H1 (cell line): ENCODE measurements around the gene POLR2L. TPM values are rescaled to one million over a fixed set of nuclear protein-coding genes. Genes with fewer than 3 reads are reported as not detected.
A peak's percentile ranks its signal among the peaks of the same experiment; 100 is the strongest.

Source experiments
- CTCF ChIA-PET: fragments of 300-600 bp; sonication (Branson Sonifier 250); formaldehyde crosslinking; loops from one replicate; lab custom pipeline; 2021; ENCODE audit not compliant: partially characterized antibody; lab: Charles Lee
- POLR2A ChIA-PET: fragments of 300-600 bp; sonication (Branson Sonifier 250); formaldehyde crosslinking; loops from one replicate; lab custom pipeline; 2021; ENCODE audit warnings: inconsistent platforms; ENCODE audit not compliant: partially characterized antibody; lab: Charles Lee
- DNase-seq, 2 experiments: peaks; one replicate each; pipeline versions ENCODE4 v3.0.0 to v3.0.0-alpha.2; 2010 to 2022; ENCODE audit warnings: low spot score in 2 of 2, low read depth in 1 of 2, mixed read lengths in 1 of 2
- FAIRE-seq: peaks from 2 replicates; lab custom pipeline; 2011; peaks lifted over from hg19 to GRCh38; lab: Jason Lieb, UNC
- H2AFZ ChIP-seq: 2 replicates; pipeline ENCODE4 v1.8.1; 2012; ENCODE audit warnings: low read length, inconsistent platforms
- H2AK5ac ChIP-seq: 2 replicates; pipeline ENCODE4 v1.6.1; 2013; ENCODE audit warnings: low read depth, low read length
- H2BK120ac ChIP-seq: replicated peaks from 2 replicates; pipeline ENCODE3; 2013; ENCODE audit warnings: low read depth, low read length, inconsistent platforms
- H2BK12ac ChIP-seq: 2 replicates; pipeline ENCODE4 v1.6.1; 2013; ENCODE audit warnings: low read depth, low read length
- H2BK15ac ChIP-seq: 2 replicates; pipeline ENCODE4 v1.6.1; 2013; ENCODE audit warnings: low read length
- H2BK20ac ChIP-seq: 2 replicates; pipeline ENCODE4 v1.6.1; 2013; ENCODE audit warnings: low read length
- H2BK5ac ChIP-seq: 2 replicates; pipeline ENCODE4 v1.6.1; 2013; ENCODE audit warnings: low read depth, low read length
- H3K14ac ChIP-seq: 2 replicates; pipeline ENCODE4 v1.6.1; 2013; ENCODE audit warnings: inconsistent platforms; ENCODE audit not compliant: insufficient read length
- H3K18ac ChIP-seq: 2 replicates; pipeline ENCODE4 v1.6.1; 2013; ENCODE audit warnings: low read length; ENCODE audit errors: extremely low read depth
- H3K23ac ChIP-seq: 2 replicates; pipeline ENCODE4 v1.6.1; 2013; ENCODE audit warnings: inconsistent platforms; ENCODE audit not compliant: insufficient read length
- H3K23me2 ChIP-seq: 2 replicates; pipeline ENCODE4 v1.6.1; 2013; ENCODE audit warnings: low read depth, low read length
- H3K27ac ChIP-seq: 2 replicates; pipeline ENCODE4 v1.6.1; 2011; ENCODE audit warnings: low read depth, low read length, inconsistent platforms
- H3K27me3 ChIP-seq, 4 experiments: replicated peaks in 1 of 4; 1 replicate in 1 of 4; 2 replicates in 3 of 4; pipeline versions ENCODE4 v1.6.1 to v1.8.1; 2011 to 2013; ENCODE audit warnings: low read length in 3 of 4, mild to moderate bottlenecking in 3 of 4, inconsistent platforms in 2 of 4, mixed read lengths in 2 of 4, moderate library complexity in 1 of 4; ENCODE audit not compliant: control insufficient read depth in 3 of 4, insufficient read depth in 3 of 4; ENCODE audit errors: extremely low read depth in 1 of 4
- H3K36me3 ChIP-seq, 4 experiments: 2 replicates each; pipeline versions ENCODE4 v1.6.1 to v1.8.1; 2011 to 2013; ENCODE audit warnings: mild to moderate bottlenecking in 4 of 4, low read length in 3 of 4, moderate library complexity in 2 of 4, control low read depth in 1 of 4, inconsistent platforms in 1 of 4; ENCODE audit not compliant: insufficient read depth in 4 of 4, control insufficient read depth in 2 of 4
- H3K4ac ChIP-seq: replicated peaks from 2 replicates; pipeline ENCODE3; 2013; ENCODE audit warnings: low read length, low read depth, mixed read lengths, inconsistent platforms; ENCODE audit not compliant: insufficient read length
- H3K4me1 ChIP-seq, 4 experiments: replicated peaks in 1 of 4; 1 replicate in 1 of 4; 2 replicates in 3 of 4; pipeline versions ENCODE4 v1.6.1 to v1.8.1; 2011 to 2013; ENCODE audit warnings: low read length in 3 of 4, inconsistent platforms in 2 of 4, mixed read lengths in 1 of 4; ENCODE audit not compliant: insufficient read depth in 4 of 4, control insufficient read depth in 3 of 4
- H3K4me2 ChIP-seq, 2 experiments: 2 replicates each; pipeline versions ENCODE4 v1.6.1 to v1.8.1; 2011 to 2013; ENCODE audit warnings: low read depth in 2 of 2, low read length in 2 of 2, control low read depth in 1 of 2, inconsistent platforms in 1 of 2, mild to moderate bottlenecking in 1 of 2; ENCODE audit not compliant: insufficient read depth in 1 of 2
- H3K4me3 ChIP-seq, 4 experiments: fragments of 200-600, 300-600 bp in 1 of 4; sonication (generic), shearing (Covaris generic), sonication (Bioruptor Twin) in 1 of 4; 2 replicates each; pipeline versions ENCODE4 v1.5.1 to v1.8.1; 2011 to 2016; ENCODE audit warnings: low read length in 4 of 4, low read depth in 3 of 4, control low read depth in 2 of 4, inconsistent platforms in 2 of 4, mild to moderate bottlenecking in 2 of 4, mixed read lengths in 1 of 4, moderate library complexity in 1 of 4; ENCODE audit not compliant: insufficient read depth in 2 of 4; ENCODE audit errors: extremely low read depth in 1 of 4
- H3K56ac ChIP-seq: replicated peaks from 2 replicates; pipeline ENCODE3; 2013; ENCODE audit warnings: low read depth, mild to moderate bottlenecking, mixed read lengths, low read length, inconsistent platforms; ENCODE audit not compliant: insufficient read length
- H3K79me1 ChIP-seq: 2 replicates; pipeline ENCODE4 v1.6.1; 2013; ENCODE audit warnings: low read depth, low read length, control low read depth
- H3K79me2 ChIP-seq, 2 experiments: 2 replicates each; pipeline versions ENCODE4 v1.6.1 to v1.8.1; 2012 to 2013; ENCODE audit warnings: low read length in 2 of 2, mild to moderate bottlenecking in 2 of 2, inconsistent platforms in 1 of 2; ENCODE audit not compliant: insufficient read depth in 2 of 2, control insufficient read depth in 1 of 2
- H3K9ac ChIP-seq, 4 experiments: replicated peaks in 1 of 4; 1 replicate in 1 of 4; 2 replicates in 3 of 4; pipeline versions ENCODE4 v1.6.1 to v1.8.1; 2011 to 2013; ENCODE audit warnings: low read depth in 3 of 4, low read length in 3 of 4, control low read depth in 2 of 4, mild to moderate bottlenecking in 2 of 4, moderate library complexity in 2 of 4, inconsistent platforms in 1 of 4; ENCODE audit errors: extremely low read depth in 1 of 4
- H3K9me3 ChIP-seq, 2 experiments: 2 replicates each; pipeline versions ENCODE4 v1.6.1 to v1.8.1; 2012 to 2013; ENCODE audit warnings: mild to moderate bottlenecking in 2 of 2, moderate library complexity in 2 of 2, control low read depth in 1 of 2, inconsistent platforms in 1 of 2, low read depth in 1 of 2, low read length in 1 of 2, mixed read lengths in 1 of 2; ENCODE audit not compliant: insufficient read depth in 2 of 2
- H4K20me1 ChIP-seq, 2 experiments: replicated peaks in 1 of 2; 2 replicates each; pipeline versions ENCODE3 to v1.8.1; 2011 to 2013; ENCODE audit warnings: inconsistent platforms in 2 of 2, low read length in 2 of 2, mild to moderate bottlenecking in 1 of 2; ENCODE audit not compliant: insufficient read depth in 2 of 2, control insufficient read depth in 1 of 2
- H4K5ac ChIP-seq: 2 replicates; pipeline ENCODE4 v1.6.1; 2013; ENCODE audit warnings: low read length, low read depth, mixed read lengths, inconsistent platforms; ENCODE audit not compliant: insufficient read length
- H4K8ac ChIP-seq: 2 replicates; pipeline ENCODE4 v1.8.0; 2013; ENCODE audit warnings: mild to moderate bottlenecking, moderate library complexity, low read length, inconsistent platforms; ENCODE audit not compliant: insufficient read depth; ENCODE audit errors: extremely low read depth
- H4K91ac ChIP-seq: replicated peaks from 2 replicates; pipeline ENCODE3; 2013; ENCODE audit warnings: low read length, mixed read lengths, inconsistent platforms; ENCODE audit not compliant: insufficient read length
- JUN ChIP-seq: IDR thresholded peaks from 2 replicates; pipeline ENCODE4 v1.6.1; 2011; ENCODE audit warnings: low read depth, mild to moderate bottlenecking, improper control_type of control experiment, low read length
- POLR2A ChIP-seq, 2 experiments: IDR thresholded peaks; 1 replicate in 1 of 2; 2 replicates in 1 of 2; pipeline ENCODE4 v1.6.1; 2011; ENCODE audit warnings: low read depth in 2 of 2, low read length in 2 of 2, mild to moderate bottlenecking in 2 of 2; ENCODE audit errors: control extremely low read depth in 1 of 2
- WGBS, 2 experiments: shearing (Covaris generic) in 1 of 2; methylation state at CpG; one replicate each; pipeline versions ENCODE4 v1.1.6 to v1.1.7; 2013 to 2015; ENCODE audit warnings: low lambda C conversion rate in 2 of 2, mixed read lengths in 2 of 2, inconsistent platforms in 1 of 2, low coverage in 1 of 2, missing lambda C conversion rate in 1 of 2; ENCODE audit not compliant: insufficient replicate concordance in 2 of 2, insufficient coverage in 1 of 2, insufficient read length in 1 of 2; ENCODE audit errors: extremely low coverage in 1 of 2, missing lambda C conversion rate in 1 of 2; 5-methylcytosine and 5-hydroxymethylcytosine counted together
- polyA plus RNA-seq, 7 experiments: library from polyadenylated mRNA; depleted of rRNA in 3 of 7; stranded (reverse) in 5 of 7; unstranded in 2 of 7; fragments of >200 nt in 5 of 7; fragments of 200-250 nt in 2 of 7; gene quantifications; 1 replicate in 5 of 7; 2 replicates in 1 of 7; 4 replicates in 1 of 7; pipeline versions ENCODE4 v1.2.1 to v1.2.3, GENCODE V29; 2011 to 2013; ENCODE audit warnings: missing spikeins in 2 of 7, mixed read lengths in 2 of 7
- total RNA-seq: library from RNA; stranded (reverse); fragmentation: NEBNext Ultra II Directional; extraction: Animal tissue kit (Norgen Biotek cat#: 25700); gene quantifications from 2 replicates; pipeline ENCODE4 v1.2.1, GENCODE V29; 2021

POLR2L gene
- total and polyA plus RNA-seq, 2 of the 8 experiments (the other 6 are each of a cell fraction or from before 2014, with no cell fraction given) = 140 to 151 TPM

DNA sequence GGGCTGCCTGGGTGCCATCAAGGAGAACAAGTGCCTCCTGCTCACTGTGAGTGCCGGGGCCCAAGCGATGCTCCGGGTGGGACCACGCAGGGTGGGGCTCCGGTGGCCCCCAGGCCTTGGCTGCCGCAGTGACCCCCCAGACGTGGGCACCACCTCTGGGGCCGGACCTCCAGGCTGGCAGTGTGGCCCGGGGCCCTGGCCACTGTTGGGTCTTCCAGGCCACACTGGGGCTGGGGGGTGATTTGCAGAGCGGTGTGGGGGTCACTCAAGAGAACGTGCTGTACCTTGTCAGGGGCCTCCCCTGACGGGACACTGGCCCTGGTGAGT is 20.3 kb upstream of the POLR2L start:
- ChIA-PET CTCF (interaction anchor here (1.6 to 10.5 kb wide), 4 partner anchors 11 to 192 kb away, joined by 4 to 74 read pairs (median 11); partner anchors contain the start of gene TSPAN4), POLR2A (interaction anchor here (1.2 to 13.8 kb wide), 6 partner anchors 10 to 49 kb away, joined by 4 to 234 read pairs (median 7); partner anchors contain the start of genes CD151, POLR2L and TSPAN4)
- peak overlapping the region; percentile 24 to 36; a peak in 1 of 4 replicates for H3K4me2 ChIP-seq

More for the DNA sequence above, 20.3 kb upstream of the POLR2L start:
- Histone ChIP-seq H4K8ac (no peak overlapping the region; the same call in 1 of the 2 replicates), H3K23me2 (no peaks in the 10 kb centered on the region), H3K4ac (peak overlapping the region; percentile 29), H2BK5ac (no peak overlapping the region; the same call in 1 of the 2 replicates), H4K20me1 (peaks cover 9 to 46% of the 10 kb centered on the region in 2 experiments), H3K56ac (no peak overlapping the region), H3K27me3 (peaks cover 0 to 2% (median 0%) of the 10 kb centered on the region in 4 experiments; a peak in 1 of 7 replicates), H2BK20ac (no peak overlapping the region), H3K23ac (no peak overlapping the region), H2AFZ (no peak overlapping the region), H3K18ac (no peak overlapping the region; the same call in 1 of the 2 replicates), H3K14ac (no peak overlapping the region), H3K9me3 (no peaks in the 10 kb centered on the region), H4K5ac (peak overlapping the region; percentile 15), H3K4me3 (peak overlapping the region in 1 of 4 experiments; percentile 22; a peak in 1 of 8 replicates), H2BK15ac (no peak overlapping the region), H2BK12ac (no peak overlapping the region), H4K91ac (peak overlapping the region; percentile 69), H3K4me1 (peaks cover 0 to 31% (median 23%) of the 10 kb centered on the region in 4 experiments; a peak in 6 of 7 replicates), H2AK5ac (no peak overlapping the region), H3K36me3 (peaks cover 0 to 4% (median 0%) of the 10 kb centered on the region in 4 experiments; a peak in 3 of 8 replicates), H3K27ac (no peak overlapping the region), H3K9ac (no peak overlapping the region; a peak in 1 of 7 replicates), H3K79me2 (no peaks in the 10 kb centered on the region), H3K79me1 (peaks cover 3% of the 10 kb centered on the region), H2BK120ac (no peak overlapping the region)
- DNase-seq (no peak), FAIRE-seq (no peak)
- TF ChIP-seq POLR2A (IDR thresholded peaks at IDR 0.05; ENCODE audit: control extremely low read depth in 1 of 2, low read depth in 2 of 2, low read length in 2 of 2) = peak in 1 of 2 experiments; percentile 9; a peak in 1 of 3 replicates
- TF ChIP-seq JUN = no peak
- 84% methylated on average over 10 of the region's 12 CpGs; no CpG with 5 or more reads in 1 of the 2 experiments for WGBS, 2 experiments
